Mesothelial cell of epicardium (in vitro differentiated cells): ENCODE data around the gene RCAN2. TPM values are rescaled to one million over a fixed set of nuclear protein-coding genes. Genes with fewer than 3 reads are reported as not detected.
A peak's percentile ranks its signal among the peaks of the same experiment; 100 is the strongest.

Experiments
- DNase-seq, 2 experiments: peaks; one replicate each; pipeline ENCODE4 v3.0.0; 2021; ENCODE audit warnings: low spot score in 2 of 2; ENCODE audit not compliant: unreplicated experiment in 2 of 2
- H3K27ac Mint-ChIP-seq: 2 replicates; pipeline ENCODE4 v1.8.0; 2021; ENCODE audit warnings: mixed read lengths
- H3K27me3 Mint-ChIP-seq: 2 replicates; pipeline ENCODE4 v1.8.0; 2021; ENCODE audit warnings: low read depth, mixed read lengths
- H3K36me3 Mint-ChIP-seq: 2 replicates; pipeline ENCODE4 v1.8.0; 2021; ENCODE audit warnings: mixed read lengths
- H3K4me1 Mint-ChIP-seq: 2 replicates; pipeline ENCODE4 v1.8.0; 2021; ENCODE audit warnings: mixed read lengths
- H3K4me3 Mint-ChIP-seq: 2 replicates; pipeline ENCODE4 v1.8.0; 2021; ENCODE audit warnings: mild to moderate bottlenecking, moderate library complexity, mixed read lengths
- H3K9me3 Mint-ChIP-seq: 2 replicates; pipeline ENCODE4 v1.8.0; 2021; ENCODE audit warnings: mixed read lengths
- CTCF ChIP-seq: fragments of 200-600 bp; sonication (generic); IDR thresholded peaks from one replicate; pipeline ENCODE4 v1.5.0; 2021; ENCODE audit warnings: antibody characterized with exemption; ENCODE audit not compliant: unreplicated experiment
- total RNA-seq: library from RNA; stranded (reverse); gene quantifications from 3 replicates; pipeline ENCODE4 v1.2.1, GENCODE V29; 2021

RCAN2 gene
- total RNA-seq, 1 donor from 2014 or later, result 4.0 TPM

DNA sequence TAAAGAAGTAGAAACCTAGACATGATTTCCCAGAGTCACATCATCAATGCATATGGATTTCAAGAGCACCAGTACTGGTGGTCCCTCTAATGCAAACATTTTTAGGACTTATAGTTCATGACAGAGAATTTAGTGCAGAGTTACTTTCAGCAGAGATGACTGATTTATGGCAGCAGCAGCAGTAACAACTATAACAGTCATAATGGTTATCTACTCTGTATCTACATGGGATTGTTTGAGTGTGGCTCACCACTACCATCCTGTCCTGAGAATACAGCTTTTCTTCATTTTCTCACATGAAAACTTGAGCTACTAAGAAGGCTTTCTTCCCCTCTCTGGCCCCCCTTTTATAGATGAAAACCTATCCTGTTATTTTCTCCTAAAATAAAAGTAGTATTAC lies 192.0 kb downstream of the RCAN2 start:
- no peaks in the 10 kb centered on the region for H3K36me3 Mint-ChIP-seq
- no peak overlapping the region for H3K27ac Mint-ChIP-seq
- peaks cover 14% of the 10 kb centered on the region for H3K4me1 Mint-ChIP-seq
- TF ChIP-seq CTCF, result no peak
- H3K4me3 Mint-ChIP-seq, result no peak overlapping the region
- peaks cover 27% of the 10 kb centered on the region for H3K9me3 Mint-ChIP-seq
- no peaks in the 10 kb centered on the region for H3K27me3 Mint-ChIP-seq
- no peak for DNase-seq

GRCh38 chr6:46296586-46296985 lies 194.7 kb downstream of the RCAN2 start:
- no peak for DNase-seq
- Mint-ChIP-seq H3K4me3 (no peak overlapping the region), H3K27me3 (no peaks in the 10 kb centered on the region), H3K27ac (no peak overlapping the region), H3K4me1 (peaks cover 25% of the 10 kb centered on the region), H3K9me3 (peaks cover 17% of the 10 kb centered on the region), H3K36me3 (no peaks in the 10 kb centered on the region)
- no peak for TF ChIP-seq CTCF

DNA sequence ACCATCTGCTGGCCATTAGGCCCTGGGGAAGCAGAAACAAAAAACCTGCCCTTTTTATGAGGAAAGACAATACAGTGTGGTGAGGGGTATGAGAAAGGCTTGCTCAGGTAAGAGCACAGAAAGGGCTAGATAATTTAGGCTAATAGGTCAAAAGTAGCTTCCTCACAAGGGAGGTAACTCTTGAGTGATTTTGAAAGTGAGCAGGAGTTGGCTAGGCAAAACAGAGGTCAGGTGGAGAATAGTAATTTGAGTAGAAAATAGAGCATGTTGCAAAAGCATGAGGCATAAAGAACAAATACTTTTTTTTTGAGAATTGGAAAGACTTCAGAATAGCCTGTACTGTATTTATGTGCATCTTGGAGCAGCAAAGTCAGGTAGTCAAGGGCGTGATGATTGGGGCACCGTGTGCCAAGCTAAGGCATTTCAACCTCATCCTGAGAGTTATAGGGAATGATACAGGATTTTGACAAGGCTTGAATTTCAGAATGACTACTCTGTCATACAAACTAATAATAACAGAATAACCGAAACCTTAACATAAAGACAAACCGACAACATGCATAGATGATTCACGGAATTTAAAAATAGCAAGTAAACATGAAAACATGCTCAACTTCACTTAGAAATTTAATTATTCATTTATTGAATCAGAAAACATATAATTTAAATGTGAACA lies 197.5 kb downstream of the RCAN2 start:
- TF ChIP-seq CTCF, result no peak
- Mint-ChIP-seq H3K9me3 (peaks cover 1% of the 10 kb centered on the region), H3K36me3 (no peaks in the 10 kb centered on the region), H3K4me1 (peaks cover 52% of the 10 kb centered on the region), H3K27me3 (no peaks in the 10 kb centered on the region), H3K27ac (no peak overlapping the region), H3K4me3 (no peak overlapping the region)
- no peak for DNase-seq

GRCh38 chr6:46291880-46292279 lies 199.4 kb downstream of the RCAN2 start:
- Mint-ChIP-seq H3K27me3 (no peaks in the 10 kb centered on the region), H3K4me3 (no peak overlapping the region), H3K4me1 (peaks cover 63% of the 10 kb centered on the region), H3K27ac (no peak overlapping the region), H3K36me3 (no peaks in the 10 kb centered on the region), H3K9me3 (peaks cover 4% of the 10 kb centered on the region)
- DNase-seq, result no peak
- TF ChIP-seq CTCF, result no peak

- Mint-ChIP-seq H3K27ac (peak overlapping the region; percentile 89), H3K4me3 (no peak overlapping the region), H3K27me3 (no peaks in the 10 kb centered on the region), H3K4me1 (peaks cover 59% of the 10 kb centered on the region), H3K36me3 (no peaks in the 10 kb centered on the region), H3K9me3 (peaks cover 4% of the 10 kb centered on the region)
- no peak for DNase-seq
- no peak for TF ChIP-seq CTCF
Observed at GRCh38 chr6:46291275-46291633, 200.0 kb downstream of the RCAN2 start.
